Measurements from ENCODE around the gene BBS1.
"Not testable (repeated sequence)": the region's sequence is repeated elsewhere in the genome, so short reads cannot be mapped to it uniquely, and the experiment has no call there.

Gene BBS1

DNA sequence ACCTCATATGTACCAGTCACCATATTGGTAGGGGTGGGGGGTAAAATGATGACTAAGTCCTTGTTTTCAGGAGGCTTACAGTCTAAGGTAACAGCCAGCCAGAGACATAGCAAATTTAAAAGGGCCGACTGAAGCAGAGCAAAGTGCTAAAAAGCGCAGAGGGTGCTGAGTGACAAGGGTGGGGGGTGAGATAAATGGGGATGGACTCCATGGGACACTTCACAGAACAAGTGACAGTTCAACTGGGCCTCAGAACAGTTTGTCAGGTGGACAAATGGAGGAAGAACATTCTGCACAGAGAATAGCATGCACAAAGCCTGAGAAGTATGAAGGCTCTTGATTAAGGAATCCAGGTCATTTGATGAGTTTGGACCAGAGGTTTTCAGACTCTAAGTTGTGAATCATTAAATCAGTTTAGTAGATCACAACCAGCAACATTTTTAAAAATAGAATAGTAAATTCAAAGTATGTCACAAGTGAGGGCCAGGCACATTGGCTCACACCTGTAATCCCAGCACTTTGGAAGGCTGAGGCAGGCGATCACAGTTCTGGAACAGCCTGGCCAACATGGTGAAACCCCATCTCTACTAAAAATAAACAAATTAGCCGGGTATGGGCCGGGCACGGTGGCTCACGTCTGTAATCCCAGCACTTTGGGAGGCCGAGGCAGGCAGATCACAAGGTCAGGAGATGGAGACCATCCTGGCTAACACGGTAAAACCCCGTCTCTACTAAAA lies 14.0 kb downstream of the BBS1 start:
- DNase-seq (ENCODE audit: low spot score), result no peak

DNA sequence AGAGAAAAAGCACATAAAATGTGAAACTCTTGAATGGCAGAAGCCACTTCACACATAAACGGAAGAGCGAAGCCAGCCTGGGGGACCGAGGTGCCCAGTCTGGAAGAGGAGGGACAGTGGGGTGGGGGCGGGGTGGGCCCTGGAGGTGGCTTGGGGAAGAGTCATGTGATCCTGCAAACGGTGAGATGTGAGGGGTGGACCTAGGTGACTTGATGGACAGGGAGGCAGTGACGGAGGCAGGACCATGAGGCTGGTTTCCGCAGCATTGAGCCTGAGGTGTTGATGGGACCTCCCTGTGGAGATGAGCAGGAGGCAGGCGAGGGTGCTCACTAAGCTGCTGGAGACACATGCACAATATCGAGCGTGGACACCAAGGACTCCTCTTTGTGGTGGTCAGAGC lies 18.6 kb downstream of the BBS1 start:
- no peak for DNase-seq (ENCODE audit: low spot score)

DNA sequence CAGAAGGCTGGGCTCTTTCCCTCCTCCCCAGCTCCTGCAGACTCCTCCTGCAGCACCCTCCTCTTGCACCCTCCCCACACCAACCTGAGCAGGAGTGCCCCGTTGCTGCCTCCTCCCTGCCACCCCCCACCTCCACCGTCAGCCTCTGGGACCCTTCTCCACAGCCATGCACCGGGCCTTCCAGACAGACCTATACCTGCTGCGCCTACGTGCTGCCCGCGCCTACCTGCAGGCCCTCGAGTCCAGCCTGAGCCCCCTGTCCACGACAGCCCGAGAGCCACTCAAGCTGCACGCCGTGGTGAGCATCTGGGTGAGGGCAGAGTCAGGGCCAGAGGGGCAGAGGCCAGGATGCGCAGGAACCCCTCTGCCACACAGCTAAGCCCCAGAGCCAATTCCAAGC lies 19.2 kb downstream of the BBS1 start:
- no peak for DNase-seq (ENCODE audit: low spot score)

DNA sequence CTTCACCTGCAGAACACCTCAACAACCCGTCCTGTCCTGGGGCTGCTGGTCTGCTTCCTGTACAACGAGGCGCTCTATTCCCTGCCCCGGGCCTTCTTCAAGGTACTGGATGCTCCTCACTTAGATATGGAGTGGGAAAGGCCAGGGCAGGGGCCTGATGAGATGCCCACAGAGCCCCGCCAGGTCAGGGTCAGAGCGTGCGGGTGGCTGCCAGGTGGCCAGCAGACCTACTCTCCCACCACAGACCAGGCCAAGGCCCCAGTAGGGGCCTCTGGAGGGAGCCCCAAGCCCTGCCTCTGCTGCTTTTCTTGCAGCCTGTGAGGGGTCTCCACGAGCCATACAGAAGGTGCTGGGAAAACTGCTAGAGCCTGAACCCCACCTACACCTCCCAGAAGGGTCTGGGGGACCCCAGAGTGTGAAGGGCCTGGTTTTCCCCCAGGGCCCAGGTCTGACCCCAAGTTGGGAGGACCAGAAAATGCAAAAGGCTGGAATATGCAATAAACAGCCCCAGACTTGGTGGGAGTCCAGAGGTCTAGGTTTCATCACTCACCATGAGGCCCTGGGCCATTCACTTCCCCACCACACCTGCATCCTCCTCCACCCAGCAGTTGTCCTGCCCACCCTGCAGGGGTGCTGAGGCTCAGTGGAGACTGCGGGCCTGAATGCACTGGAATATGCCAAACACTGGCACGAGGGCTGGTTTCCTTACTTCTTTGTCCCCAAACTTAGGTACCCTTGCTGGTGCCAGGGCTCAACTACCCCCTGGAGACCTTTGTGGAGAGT lies 20.7 kb downstream of the BBS1 start:
- no peak for DNase-seq (ENCODE audit: low spot score)

DNA sequence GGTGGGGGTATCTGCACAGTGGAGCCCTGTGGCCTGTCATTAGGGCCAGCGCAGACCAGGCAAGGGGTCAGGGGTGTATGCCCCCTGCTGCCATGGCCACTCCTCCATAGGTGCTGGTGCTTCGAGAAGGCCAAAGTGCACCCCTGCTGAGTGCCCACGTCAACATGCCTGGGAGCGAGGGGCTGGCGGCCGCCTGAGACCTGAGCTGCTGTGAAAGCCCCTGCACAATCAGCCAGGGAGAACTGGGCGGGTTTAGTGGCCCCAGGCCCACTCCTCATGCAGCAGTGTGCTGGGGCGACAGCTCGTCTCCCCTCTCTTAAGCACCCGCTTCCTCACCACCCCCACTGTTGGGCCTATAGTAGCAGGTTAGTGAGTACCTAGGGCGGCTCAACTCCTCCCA lies 21.4 kb downstream of the BBS1 start:
- DNase-seq (ENCODE audit: low spot score), result no peak

DNA sequence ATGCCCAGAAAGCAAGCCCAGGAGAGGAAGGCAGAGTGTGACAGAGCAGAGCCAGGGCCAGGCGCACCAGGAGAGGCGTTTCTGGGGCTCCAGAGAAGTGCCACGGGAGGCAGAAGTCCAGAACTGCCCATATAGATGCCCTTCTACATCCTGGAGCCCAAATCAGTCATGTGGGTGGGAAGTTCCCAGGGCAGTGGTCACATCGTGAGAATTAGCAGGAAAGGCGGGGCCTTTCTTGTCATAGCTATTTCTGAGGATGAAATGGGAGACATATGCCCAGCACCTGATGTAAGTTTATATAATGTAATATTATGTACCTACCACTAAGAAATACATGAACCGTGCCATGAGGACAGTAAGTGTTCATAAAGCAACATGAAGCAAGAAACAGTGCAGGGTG lies 22.3 kb downstream of the BBS1 start:
- no peak for DNase-seq (ENCODE audit: low spot score)

DNA sequence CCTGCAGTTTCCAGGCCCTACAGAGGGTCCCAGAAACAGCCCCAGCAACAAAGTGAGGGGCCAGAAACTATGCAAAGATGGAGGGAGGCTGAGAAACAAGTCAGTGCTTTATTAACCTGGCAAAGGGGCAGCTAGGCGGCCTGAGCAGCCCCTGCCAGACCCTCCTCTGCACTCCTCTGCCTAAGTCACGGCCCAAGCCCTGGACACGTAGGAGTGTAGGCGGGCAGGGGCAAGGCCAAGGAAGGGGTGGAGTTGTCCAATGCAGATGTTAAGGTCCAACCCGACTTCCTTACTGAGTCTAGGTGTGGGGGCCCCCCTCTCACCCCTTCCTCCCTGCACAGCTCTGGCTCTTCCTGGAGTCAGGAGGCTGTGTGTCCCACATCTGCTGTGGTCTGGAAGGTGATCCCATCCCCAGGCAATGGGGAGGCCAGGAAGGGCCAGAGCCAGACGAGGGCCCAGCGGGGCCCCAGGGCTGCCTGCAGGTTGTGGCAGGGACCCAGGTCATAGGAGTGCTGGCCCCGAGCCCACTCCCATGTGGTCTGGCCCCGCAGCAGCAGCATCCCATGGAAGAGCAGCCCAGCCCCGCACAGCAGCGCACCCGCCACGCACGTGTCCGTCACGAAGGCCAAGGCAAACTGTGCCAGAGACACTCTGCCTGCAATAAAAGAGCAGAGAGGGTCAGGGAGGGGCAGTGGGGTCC lies 28.9 kb downstream of the BBS1 start:
- no peak for DNase-seq (ENCODE audit: low spot score)

DNA sequence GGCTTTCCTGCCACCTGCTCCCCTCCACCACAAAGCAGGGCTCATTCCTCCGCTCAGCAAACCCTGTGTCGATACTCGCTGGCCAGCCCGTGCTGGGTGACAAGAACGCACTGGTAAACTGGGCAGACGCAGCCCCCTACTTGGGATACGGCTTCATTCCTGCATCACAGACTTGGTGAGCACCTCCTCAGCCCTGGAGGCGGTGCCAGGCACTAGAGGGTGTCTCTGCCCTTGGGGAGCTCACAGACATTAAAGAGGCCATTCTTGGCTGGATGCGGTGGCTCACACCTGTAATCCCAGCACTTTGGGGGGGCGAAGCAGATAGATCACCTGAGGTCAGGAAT lies 29.4 kb downstream of the BBS1 start:
- DNase-seq (ENCODE audit: low spot score), result no peak

DNA sequence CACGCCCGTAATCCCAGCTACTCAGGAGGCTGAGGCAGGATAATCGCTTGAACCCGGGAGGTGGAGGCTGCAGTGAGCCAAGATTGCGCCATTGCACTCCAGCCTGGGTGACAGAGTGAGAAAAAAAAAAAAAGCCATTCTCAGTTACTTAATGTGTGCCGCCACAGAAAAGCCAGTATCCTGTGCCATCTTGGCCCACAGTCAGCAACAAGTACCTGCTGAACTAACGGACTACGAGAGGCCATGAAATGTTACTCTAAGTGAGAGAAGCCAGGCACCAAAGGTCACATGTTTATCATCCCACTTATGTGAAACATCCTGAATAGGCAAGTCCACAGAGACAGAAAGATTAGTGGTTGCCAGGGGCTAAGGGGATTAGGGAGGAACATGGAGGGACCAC lies 30.2 kb downstream of the BBS1 start:
- DNase-seq (ENCODE audit: low spot score), result not testable (repeated sequence)

DNA sequence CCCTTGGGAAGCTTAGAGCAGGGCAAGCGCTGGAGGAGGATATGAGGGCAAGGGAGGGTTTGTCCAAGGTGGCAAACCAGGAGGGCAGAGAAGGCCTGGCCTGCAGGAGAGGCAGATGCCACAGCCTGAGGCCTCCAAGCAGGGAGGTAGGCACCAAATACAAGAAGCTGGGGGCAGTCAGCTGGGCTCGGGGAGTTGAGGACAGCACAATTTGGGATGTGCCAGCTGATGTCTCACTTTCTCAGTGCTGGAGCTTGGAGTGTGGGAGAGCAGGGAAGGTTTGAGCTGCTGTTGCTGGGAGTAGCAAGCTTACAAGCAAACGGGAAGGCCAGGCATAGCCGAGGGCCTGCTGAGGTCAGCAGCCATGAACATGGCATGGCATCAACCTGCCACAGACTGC lies 31.5 kb downstream of the BBS1 start:
- no peak for DNase-seq (ENCODE audit: low spot score)

DNA sequence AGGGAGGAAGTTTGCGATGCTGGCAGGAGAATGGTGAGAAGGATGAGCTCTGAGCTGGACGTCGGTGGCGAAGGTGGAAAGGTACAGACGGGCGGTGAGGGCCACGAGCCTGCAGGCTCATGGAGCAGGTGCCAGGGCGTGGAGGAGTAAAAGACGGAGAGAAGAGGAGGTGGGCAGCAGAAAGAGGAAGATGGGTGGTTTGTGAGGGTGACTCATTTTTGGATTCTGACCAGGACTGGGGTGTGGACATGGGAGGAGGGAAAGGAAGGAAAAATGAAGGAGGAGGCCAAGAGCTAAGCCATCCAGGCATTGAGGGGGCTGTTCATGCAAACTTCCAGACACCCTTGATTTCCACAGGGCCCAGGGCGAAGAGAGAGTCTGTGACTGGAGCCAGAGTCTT lies 31.9 kb downstream of the BBS1 start:
- DNase-seq (ENCODE audit: low spot score), result no peak

DNA sequence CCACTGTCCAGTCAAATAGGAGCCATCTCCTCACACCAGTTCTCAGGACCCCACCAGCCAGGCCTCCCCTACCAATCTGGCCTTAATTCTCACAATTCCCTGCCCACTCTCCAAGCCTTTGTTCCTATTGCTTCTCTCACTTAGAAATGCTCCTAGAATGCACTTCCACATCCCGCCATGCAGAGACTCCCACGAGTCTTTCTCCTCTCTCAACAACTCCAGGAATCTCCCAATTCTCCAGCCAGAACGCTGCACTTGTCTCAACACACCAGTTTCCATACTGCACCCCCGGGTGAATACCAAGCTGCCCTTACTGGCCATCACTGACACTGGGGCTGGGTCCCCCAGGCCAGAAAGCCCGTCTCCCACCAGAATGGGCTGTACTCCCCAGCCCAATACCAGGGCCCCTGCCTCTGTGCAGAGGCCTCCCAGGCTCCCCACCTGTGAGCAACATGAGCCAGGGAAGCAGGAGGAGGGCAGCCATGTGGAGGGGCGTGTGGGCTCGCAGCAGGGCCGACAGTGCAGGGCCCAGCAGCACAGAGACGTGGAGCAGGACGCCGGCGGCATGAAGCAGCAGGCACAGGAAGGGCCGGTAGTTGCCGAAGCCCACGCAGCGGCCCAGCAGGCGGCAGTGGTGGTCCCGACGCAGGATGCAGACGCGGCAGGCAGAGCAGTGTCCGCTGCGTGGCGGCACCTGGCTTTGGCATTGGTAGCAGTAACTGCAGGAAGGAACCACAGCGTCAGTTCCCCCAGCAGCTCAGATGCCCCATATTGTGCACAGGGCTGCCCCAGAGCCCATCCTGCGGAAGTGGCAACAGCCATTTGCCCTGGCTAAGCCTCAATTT lies 33.0 kb downstream of the BBS1 start:
- peak; percentile 85 for DNase-seq (ENCODE audit: low spot score)

DNA sequence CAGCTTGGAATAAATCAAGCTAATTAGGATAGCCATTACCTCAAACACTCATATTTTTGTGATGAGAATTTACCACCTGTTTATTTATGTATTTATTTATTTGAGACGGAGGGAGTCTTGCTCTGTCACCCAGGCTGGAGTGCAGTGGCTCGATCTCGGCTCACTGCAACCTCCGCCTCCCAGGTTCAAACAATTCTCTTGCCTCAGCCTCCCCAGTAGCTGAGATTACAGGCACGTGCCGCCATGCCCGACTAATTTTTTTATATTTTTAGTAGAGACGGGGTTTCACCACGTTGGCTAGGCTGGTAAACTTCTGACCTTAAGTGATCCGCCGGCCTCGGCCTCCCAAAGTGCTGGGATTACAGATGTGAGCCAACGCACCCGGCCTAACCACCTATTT lies 34.5 kb downstream of the BBS1 start:
- not testable (repeated sequence) for DNase-seq (ENCODE audit: low spot score)

DNA sequence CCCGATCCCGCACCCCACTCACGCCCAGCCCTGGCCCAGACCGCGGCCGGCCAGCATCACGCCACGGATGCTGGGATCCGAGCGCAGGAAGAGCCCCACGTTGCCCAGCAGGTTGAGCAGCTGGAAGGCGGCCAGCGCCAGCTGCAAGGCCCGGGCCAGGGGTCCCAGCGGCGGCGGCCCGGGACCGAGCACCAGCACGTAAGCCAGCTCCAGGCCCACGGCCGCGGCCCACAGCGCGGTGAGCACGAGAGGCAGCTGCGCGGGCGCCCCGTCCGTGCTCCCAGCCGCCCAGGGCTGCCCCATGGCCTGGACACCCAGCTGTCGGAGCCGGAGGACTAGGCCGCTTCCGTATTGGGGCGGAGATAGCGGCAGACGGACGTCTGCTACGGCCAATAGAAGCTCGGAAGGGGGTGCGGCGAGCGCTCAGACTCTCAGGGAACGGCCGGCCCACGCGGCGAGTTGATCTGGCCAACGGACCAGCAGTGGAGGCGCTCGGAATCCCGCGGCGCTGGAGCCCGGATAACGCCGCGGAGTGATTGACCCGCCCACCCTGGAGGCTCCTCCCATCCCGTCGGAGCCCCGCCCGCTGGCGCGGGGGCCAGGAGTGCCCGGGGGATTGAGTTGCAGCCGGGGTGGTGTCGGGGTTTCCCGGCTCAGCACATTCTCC lies 35.4 kb downstream of the BBS1 start, which contains the start of gene ZDHHC24:
Gene ZDHHC24 (minus strand): TSS at position 348 of the 667 bp plus-strand sequence. CDS start 45 bp downstream, at position 303.
- peak; percentile 94 for DNase-seq (ENCODE audit: low spot score)

DNA sequence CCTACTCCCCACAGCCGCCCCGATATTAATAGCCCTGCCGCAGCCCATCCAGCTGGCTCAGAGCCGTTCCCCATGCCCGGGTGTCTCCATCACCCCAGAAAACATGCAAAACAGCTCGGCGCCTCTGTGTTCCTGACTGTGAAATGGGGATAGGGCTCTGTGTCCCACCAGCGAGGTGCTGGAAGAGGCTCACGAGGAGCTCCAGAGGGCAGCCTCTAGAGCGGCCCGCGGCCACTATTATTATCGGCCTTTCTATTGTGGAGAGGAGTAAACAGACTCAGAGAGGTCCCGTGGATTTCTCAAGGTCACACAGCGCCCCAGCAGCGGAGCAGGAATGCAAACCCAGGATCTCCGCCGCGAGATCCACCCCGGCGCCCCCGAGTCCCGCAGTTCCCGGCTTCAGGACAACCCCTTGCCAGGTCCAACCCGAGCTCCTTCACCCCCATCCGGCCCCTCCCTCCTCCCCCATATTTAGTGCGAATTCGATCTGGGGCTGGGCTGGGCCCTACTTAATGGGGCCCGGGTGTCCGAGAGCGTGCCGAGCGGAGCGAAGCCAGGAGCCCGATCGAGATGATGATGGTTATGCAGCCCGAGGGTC lies 36.0 kb downstream of the BBS1 start, which contains the start of gene ACTN3:
Gene ACTN3 (plus strand): TSS at position 536 of the 598 bp plus-strand sequence. CDS start 35 bp downstream, at position 571.
- DNase-seq (ENCODE audit: low spot score), result no peak

DNA sequence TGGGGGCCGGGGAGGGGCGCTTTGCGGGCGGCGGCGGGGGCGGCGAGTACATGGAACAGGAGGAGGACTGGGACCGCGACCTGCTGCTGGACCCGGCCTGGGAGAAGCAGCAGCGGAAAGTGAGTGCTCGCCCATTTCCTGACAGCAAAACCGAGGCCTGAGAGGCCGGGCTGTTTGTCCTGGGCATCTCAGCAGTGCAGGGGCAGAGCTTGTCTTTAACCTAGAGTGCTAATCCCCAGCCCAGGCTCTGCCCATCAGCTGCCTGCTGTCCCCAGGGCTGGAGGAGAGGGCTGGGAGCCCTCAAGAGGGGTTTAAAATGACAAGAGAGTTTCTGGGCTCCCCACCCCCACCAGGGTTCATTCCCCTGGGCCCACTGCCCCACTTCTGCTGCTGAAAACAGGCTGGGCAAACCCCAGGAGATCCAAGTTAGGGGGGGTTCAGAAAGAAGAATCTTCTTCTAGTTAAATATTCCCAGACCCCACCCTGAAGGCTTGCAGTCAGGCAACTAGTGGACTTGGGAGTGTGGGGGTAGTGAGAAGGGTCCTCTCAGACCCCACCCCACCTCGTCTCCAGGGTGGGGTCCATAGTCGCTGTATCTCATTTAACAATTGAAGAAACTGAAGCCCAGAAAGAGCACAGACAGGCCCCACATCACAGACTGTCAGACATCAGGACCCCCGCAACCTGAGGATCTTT lies 36.7 kb downstream of the BBS1 start:
- no peak for DNase-seq (ENCODE audit: low spot score)

DNA sequence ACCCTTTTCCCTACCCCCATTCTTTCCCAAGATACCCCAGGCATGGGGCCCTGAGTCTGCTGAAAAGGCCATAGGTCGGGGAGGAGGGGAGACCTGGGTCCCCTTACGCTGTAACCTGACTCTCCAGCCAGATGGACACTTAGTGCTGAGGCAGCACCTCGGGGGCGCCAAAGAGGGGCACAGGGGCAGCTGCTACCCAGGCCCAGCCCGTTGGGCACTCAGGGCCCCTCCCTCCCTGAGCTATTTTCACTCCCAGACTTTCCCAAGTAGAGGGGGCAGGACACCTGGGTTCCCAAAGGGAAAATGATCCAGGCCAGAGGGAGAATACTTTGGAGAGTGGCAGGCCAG lies 37.2 kb downstream of the BBS1 start:
- DNase-seq (ENCODE audit: low spot score), result no peak

DNA sequence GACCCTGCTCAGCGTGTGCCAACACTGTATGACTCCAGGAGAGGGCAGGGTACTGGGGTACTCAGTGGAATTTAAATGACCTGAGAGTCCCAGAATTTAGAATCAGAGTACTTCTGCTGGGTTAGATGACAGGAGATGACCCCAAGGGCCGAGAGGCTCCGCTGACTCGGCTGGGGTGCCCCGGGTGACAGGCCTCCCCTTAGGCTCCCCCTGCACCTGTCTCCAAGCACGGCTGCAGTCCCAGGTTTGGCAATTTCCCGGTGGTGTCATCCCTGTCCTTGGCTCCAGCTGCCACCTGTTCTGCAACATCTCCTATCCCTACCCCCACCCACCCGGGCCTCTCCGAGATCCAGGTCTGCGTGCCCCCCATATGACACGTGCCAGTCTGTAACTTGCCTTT lies 37.6 kb downstream of the BBS1 start:
- no peak for DNase-seq (ENCODE audit: low spot score)

DNA sequence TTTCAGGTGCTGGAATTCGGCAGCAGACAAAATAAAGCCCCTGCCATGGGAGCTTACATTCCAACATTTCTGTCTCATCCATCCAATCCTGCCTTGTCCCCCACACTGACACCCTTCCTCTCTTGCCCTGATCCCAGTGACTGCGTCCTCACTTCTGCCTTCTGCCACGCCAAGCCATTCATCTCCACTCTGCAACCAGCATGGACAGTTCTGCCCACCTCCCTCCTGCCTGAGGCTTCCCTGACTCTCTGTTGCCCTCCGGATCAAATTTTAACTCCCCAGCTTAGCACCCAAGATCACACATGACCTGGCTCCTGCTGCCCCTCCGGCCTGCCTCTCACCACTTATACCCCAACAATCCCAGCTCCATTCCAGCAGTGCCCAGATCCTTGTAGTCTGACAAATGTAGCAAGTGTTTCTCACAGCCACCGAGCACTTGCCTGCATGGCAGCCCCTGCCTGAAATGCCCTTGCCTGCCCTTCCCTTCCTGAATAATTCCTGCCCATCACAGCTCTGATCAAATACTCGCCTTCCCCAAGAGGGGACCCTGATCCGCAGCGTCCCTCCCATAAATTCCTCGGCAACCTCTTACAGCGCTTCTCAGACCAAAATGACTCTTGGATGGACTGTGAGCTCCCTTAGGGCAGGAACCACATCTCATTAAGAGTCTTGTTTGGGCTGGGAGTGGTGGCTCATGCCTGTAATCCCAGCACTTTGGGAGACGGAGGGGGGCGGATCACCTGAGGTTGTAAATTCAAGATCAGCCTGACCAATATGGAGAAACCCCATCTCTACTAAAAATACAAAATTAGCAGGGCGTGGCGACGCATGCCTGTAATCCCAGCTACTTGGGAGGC lies 38.6 kb downstream of the BBS1 start:
- DNase-seq (ENCODE audit: low spot score), result no peak

DNA sequence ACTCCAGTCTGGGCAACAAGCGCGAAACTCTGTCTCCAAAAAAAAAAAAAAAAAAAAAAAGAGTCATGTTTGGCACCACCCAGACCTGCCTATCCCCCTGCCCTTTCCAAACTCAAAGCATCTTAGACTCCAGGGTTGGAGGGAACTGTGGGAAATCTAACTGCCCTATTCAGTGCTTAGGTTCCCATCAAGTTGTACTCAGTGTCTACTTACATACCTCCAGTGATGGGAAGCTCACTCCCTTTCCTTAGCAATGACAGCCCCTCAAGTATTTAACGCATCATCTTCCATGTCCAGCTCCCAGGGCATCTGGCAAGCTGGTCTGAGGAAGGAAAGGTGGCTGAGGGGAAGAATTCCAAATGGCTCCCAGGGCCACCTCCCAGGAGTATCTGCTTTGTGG lies 39.3 kb downstream of the BBS1 start:
- no peak for DNase-seq (ENCODE audit: low spot score)

Data from NAMALWA (cell line).